Measurements from ENCODE around the gene COX14. TPM values are rescaled to one million over a fixed set of nuclear protein-coding genes. Genes with fewer than 3 reads are reported as not detected.

The COX14 gene
- total and polyA plus RNA-seq, 4 donors = 26.7 to 172 (median 53.5) TPM

DNA sequence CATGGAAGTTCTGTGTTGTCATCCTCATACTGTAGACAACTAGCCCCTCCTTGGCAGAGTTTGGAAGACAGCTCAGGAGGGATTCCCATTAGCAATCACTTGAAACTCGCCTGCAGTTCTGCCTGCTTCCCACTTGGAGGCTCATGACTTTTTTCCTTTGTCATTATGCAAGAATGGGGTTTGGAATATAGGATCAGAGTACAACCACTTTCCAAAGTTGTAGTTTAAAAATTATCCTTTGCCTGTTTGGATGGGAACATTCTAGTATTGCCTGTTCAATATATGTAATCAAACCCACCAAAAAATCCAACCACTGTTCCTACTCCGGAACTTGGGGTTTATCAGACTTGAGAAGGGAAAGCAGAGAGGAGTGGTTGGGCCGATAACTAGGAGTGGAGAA, 10.4 kb upstream of the COX14 start:
- WGBS = 39% methylated on average over 3 of the region's 3 CpGs
- Histone ChIP-seq H3K27ac (ENCODE audit: low read depth in 1 of 2, low read length in 2 of 2) (peak overlapping the region; percentile 84 to 94), H3K36me3 (ENCODE audit: control insufficient read depth in 4 of 4, insufficient read depth in 3 of 4, low read depth in 1 of 4, low read length in 3 of 4) (peaks cover 7 to 25% (median 22%) of the 10 kb centered on the region in 4 donors)

More for the DNA sequence above, 10.4 kb upstream of the COX14 start:
- peak; percentile 95 for TF ChIP-seq HNF4A (conservative IDR thresholded peaks at IDR 0.05)
- peak; percentile 35 to 48 for TF ChIP-seq RXRA (IDR thresholded peaks at IDR 0.05)
- peak in 1 of 2 donors; percentile 39 for TF ChIP-seq EGR1 (IDR thresholded peaks at IDR 0.05; ENCODE audit: low read depth in 2 of 2)
- TF ChIP-seq, protein P1, sequence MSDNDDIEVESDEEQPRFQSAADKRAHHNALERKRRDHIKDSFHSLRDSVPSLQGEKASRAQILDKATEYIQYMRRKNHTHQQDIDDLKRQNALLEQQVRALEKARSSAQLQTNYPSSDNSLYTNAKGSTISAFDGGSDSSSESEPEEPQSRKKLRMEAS (IDR thresholded peaks at IDR 0.05) = peak; percentile 31
- peak; percentile 56 for TF ChIP-seq REST (IDR thresholded peaks at IDR 0.05)
- TF ChIP-seq RAD21 (IDR thresholded peaks at IDR 0.05) = peak; percentile 70 to 71
- TF ChIP-seq SP1 (IDR thresholded peaks at IDR 0.05) = peak; percentile 84
- TF ChIP-seq TAF1 (conservative IDR thresholded peaks at IDR 0.05) = no peak
- peak; percentile 60 for TF ChIP-seq ATF3 (IDR thresholded peaks at IDR 0.05)
- peak; percentile 27 for TF ChIP-seq YY1 (IDR thresholded peaks at IDR 0.05)
- TF ChIP-seq, protein P2, sequence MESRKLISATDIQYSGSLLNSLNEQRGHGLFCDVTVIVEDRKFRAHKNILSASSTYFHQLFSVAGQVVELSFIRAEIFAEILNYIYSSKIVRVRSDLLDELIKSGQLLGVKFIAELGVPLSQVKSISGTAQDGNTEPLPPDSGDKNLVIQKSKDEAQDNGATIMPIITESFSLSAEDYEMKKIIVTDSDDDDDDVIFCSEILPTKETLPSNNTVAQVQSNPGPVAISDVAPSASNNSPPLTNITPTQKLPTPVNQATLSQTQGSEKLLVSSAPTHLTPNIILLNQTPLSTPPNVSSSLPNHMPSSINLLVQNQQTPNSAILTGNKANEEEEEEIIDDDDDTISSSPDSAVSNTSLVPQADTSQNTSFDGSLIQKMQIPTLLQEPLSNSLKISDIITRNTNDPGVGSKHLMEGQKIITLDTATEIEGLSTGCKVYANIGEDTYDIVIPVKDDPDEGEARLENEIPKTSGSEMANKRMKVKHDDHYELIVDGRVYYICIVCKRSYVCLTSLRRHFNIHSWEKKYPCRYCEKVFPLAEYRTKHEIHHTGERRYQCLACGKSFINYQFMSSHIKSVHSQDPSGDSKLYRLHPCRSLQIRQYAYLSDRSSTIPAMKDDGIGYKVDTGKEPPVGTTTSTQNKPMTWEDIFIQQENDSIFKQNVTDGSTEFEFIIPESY (IDR thresholded peaks at IDR 0.05) = peak; percentile 39
- peak; percentile 72 for TF ChIP-seq HNF4G (IDR thresholded peaks at IDR 0.05)
- TF ChIP-seq JUND (IDR thresholded peaks at IDR 0.05) = peak; percentile 32 to 39
- no peak for TF ChIP-seq FOXA1 (IDR thresholded peaks at IDR 0.05)
- TF ChIP-seq, protein P3, sequence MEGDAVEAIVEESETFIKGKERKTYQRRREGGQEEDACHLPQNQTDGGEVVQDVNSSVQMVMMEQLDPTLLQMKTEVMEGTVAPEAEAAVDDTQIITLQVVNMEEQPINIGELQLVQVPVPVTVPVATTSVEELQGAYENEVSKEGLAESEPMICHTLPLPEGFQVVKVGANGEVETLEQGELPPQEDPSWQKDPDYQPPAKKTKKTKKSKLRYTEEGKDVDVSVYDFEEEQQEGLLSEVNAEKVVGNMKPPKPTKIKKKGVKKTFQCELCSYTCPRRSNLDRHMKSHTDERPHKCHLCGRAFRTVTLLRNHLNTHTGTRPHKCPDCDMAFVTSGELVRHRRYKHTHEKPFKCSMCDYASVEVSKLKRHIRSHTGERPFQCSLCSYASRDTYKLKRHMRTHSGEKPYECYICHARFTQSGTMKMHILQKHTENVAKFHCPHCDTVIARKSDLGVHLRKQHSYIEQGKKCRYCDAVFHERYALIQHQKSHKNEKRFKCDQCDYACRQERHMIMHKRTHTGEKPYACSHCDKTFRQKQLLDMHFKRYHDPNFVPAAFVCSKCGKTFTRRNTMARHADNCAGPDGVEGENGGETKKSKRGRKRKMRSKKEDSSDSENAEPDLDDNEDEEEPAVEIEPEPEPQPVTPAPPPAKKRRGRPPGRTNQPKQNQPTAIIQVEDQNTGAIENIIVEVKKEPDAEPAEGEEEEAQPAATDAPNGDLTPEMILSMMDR (IDR thresholded peaks at IDR 0.05; ENCODE audit: low read depth, low read length, missing input control) = peak; percentile 73
- TF ChIP-seq GABPA (IDR thresholded peaks at IDR 0.05 in 1 of 2, conservative IDR thresholded peaks at IDR 0.05 in 1 of 2) = no peak
- TF ChIP-seq FOXA2 (IDR thresholded peaks at IDR 0.05) = no peak
- no peak for TF ChIP-seq NR2F2 (IDR thresholded peaks at IDR 0.05)
- H3K9me3 ChIP-seq (ENCODE audit: control insufficient read depth in 4 of 4, low read length in 3 of 4) = no peaks in the 10 kb centered on the region
- H3K4me3 ChIP-seq (ENCODE audit: low read depth in 1 of 3, low read length in 3 of 3) = no peak overlapping the region
- H3K9ac ChIP-seq (ENCODE audit: low read depth in 1 of 2, low read length in 2 of 2) = no peak overlapping the region
- H3K4me1 ChIP-seq (ENCODE audit: control insufficient read depth in 4 of 4, insufficient read depth in 4 of 4, low read length in 3 of 4) = peaks cover 8 to 56% (median 36%) of the 10 kb centered on the region in 4 donors
- H3K27me3 ChIP-seq (ENCODE audit: control insufficient read depth in 4 of 4, insufficient read depth in 4 of 4, low read length in 3 of 4) = no peaks in the 10 kb centered on the region
- no peak for DNase-seq (ENCODE audit: low spot score)

All from liver (tissue), 9 donors.